Measurements from ENCODE around the gene VPS51. TPM values are rescaled to one million over a fixed set of nuclear protein-coding genes. Genes with fewer than 3 reads are reported as not detected.

The VPS51 gene
- total and polyA plus RNA-seq, 9 of the 15 experiments (the other 6 are each of a cell fraction or from before 2014, with no cell fraction given), result 1.8 to 143 (median 46.8) TPM

DNA sequence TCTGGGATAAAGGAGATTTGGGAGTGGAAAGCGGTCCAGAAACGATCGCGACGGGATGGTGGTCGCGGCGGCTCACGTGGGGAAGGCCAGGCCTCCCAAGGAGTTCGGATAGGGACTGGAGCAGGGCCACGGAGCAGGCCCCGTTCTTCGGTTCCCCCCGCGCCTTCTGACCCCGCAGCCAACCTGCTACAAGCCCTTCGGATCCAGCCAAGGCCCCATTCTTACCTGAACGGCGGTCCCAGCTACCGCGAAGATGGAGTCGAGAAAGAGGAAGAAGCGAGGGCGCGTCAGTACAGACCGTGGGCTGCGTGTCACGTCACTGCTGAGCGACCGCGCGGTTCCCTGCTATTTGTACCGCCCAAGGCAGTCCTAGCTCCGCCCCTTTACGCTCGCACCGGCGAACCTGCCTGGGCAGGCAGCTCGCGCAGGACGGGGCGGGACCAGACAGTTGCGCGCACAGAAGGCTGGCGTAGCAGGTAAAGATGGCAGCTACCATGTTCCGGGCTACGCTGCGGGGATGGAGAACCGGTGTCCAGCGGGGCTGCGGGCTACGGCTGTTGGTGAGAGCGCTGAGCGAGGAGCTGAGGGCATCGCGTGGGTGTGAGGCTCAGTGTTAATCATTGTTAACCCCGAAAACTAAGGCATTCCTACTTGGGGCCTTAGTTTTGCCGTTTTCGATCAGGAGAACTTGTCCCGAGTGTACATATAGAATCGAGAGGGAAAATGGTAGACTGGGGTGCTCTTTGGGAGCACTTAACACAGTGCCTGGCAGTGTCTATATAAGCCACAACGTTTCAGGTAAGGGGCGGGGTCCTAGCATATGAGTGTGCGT is 26.1 kb downstream of the VPS51 start, which contains the start of the genes FAU and MRPL49 (continued):
- TF ChIP-seq NFRKB (IDR thresholded peaks at IDR 0.05; ENCODE audit: low read depth), result peak; percentile 88
- TF ChIP-seq KLF6 (CRISPR knock-in tag; IDR thresholded peaks at IDR 0.05; ENCODE audit: borderline replicate concordance), result no peak
- peak in 1 of 2 experiments; percentile 29 for TF ChIP-seq E2F6 (IDR thresholded peaks at IDR 0.05; ENCODE audit: borderline replicate concordance in 1 of 2, extremely low read depth in 1 of 2, insufficient read depth in 1 of 2, insufficient read length in 1 of 2, low read depth in 1 of 2, low read length in 1 of 2, poor library complexity in 1 of 2, severe bottlenecking in 1 of 2)
- peak; percentile 58; the same call in 1 of the 2 replicates for TF ChIP-seq ZBTB7A (IDR thresholded peaks at IDR 0.05; ENCODE audit: borderline replicate concordance, control insufficient read depth, low read depth, low read length)
- no peak for TF ChIP-seq KLF13 (tag; IDR thresholded peaks at IDR 0.05; ENCODE audit: borderline replicate concordance, low read depth)
- no peak for TF ChIP-seq ZNF668 (CRISPR knock-in tag; IDR thresholded peaks at IDR 0.05)
- no peak for TF ChIP-seq ZNF224 (CRISPR knock-in tag; IDR thresholded peaks at IDR 0.05)
- no peak for TF ChIP-seq ZFP36 (IDR thresholded peaks at IDR 0.05; ENCODE audit: low read depth, low read length, partially characterized antibody)
- TF ChIP-seq MCM5 (IDR thresholded peaks at IDR 0.05; ENCODE audit: low read depth), result no peak
- TF ChIP-seq, protein P1, sequence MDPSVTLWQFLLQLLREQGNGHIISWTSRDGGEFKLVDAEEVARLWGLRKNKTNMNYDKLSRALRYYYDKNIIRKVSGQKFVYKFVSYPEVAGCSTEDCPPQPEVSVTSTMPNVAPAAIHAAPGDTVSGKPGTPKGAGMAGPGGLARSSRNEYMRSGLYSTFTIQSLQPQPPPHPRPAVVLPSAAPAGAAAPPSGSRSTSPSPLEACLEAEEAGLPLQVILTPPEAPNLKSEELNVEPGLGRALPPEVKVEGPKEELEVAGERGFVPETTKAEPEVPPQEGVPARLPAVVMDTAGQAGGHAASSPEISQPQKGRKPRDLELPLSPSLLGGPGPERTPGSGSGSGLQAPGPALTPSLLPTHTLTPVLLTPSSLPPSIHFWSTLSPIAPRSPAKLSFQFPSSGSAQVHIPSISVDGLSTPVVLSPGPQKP (CRISPR knock-in tag; IDR thresholded peaks at IDR 0.05), result no peak
- no peak for TF ChIP-seq CEBPB (tag; IDR thresholded peaks at IDR 0.05)
- no peak for TF ChIP-seq DNMT1 (IDR thresholded peaks at IDR 0.05)
- TF ChIP-seq EP300 (IDR thresholded peaks at IDR 0.05; ENCODE audit: low read length), result 0 out of 2 replicates have a peak, but pooled peaks have one; percentile 21
- peak; percentile 88 for TF ChIP-seq MEIS2 (IDR thresholded peaks at IDR 0.05; ENCODE audit: partially characterized antibody)
- TF ChIP-seq, protein P2, sequence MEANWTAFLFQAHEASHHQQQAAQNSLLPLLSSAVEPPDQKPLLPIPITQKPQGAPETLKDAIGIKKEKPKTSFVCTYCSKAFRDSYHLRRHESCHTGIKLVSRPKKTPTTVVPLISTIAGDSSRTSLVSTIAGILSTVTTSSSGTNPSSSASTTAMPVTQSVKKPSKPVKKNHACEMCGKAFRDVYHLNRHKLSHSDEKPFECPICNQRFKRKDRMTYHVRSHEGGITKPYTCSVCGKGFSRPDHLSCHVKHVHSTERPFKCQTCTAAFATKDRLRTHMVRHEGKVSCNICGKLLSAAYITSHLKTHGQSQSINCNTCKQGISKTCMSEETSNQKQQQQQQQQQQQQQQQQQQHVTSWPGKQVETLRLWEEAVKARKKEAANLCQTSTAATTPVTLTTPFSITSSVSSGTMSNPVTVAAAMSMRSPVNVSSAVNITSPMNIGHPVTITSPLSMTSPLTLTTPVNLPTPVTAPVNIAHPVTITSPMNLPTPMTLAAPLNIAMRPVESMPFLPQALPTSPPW (CRISPR knock-in tag; IDR thresholded peaks at IDR 0.05), result no peak
- peak; percentile 79 for TF ChIP-seq PML (IDR thresholded peaks at IDR 0.05; ENCODE audit: low read length)
- TF ChIP-seq NELFE (IDR thresholded peaks at IDR 0.05; ENCODE audit: insufficient read depth, insufficient read length), result peak; percentile 43
- no peak for TF ChIP-seq TSHZ1 (CRISPR knock-in tag; IDR thresholded peaks at IDR 0.05)
- peak; percentile 3 for TF ChIP-seq TAF9B (IDR thresholded peaks at IDR 0.05; ENCODE audit: partially characterized antibody)
- TF ChIP-seq PTRF (tag; IDR thresholded peaks at IDR 0.05), result no peak
- TF ChIP-seq JUNB (CRISPR knock-in tag; conservative IDR thresholded peaks at IDR 0.05), result no peak

All from K562 (cell line).